ENCODE results near the gene PTPRD.
"Not testable (repeated sequence)": the region's sequence is repeated elsewhere in the genome, so short reads cannot be mapped to it uniquely, and the experiment has no call there.

Gene PTPRD

GRCh38 chr9:9949978-9950377 lies 662.8 kb downstream of the PTPRD start:
- no peak for DNase-seq

- no peak for DNase-seq
Observed at GRCh38 chr9:9949368-9949767, 663.4 kb downstream of the PTPRD start.

- DNase-seq = no peak
Observed at GRCh38 chr9:9945966-9946365, 666.8 kb downstream of the PTPRD start.

- DNase-seq = peak; percentile 20
Observed at GRCh38 chr9:9942764-9943424, 669.9 kb downstream of the PTPRD start.

- DNase-seq = no peak
Observed at GRCh38 chr9:9938432-9938831, 674.4 kb downstream of the PTPRD start.

GRCh38 chr9:9931464-9931863 lies 681.3 kb downstream of the PTPRD start:
- not testable (repeated sequence) for DNase-seq

- DNase-seq = no peak
Observed at GRCh38 chr9:9924376-9924775, 688.4 kb downstream of the PTPRD start.

- no peak for DNase-seq
Observed at GRCh38 chr9:9921805-9922204, 691.0 kb downstream of the PTPRD start.

- no peak for DNase-seq
Observed at GRCh38 chr9:9920425-9921060, 692.3 kb downstream of the PTPRD start.

- DNase-seq = no peak
Observed at GRCh38 chr9:9919174-9919775, 693.5 kb downstream of the PTPRD start.

- no peak for DNase-seq
Observed at GRCh38 chr9:9917400-9917799, 695.4 kb downstream of the PTPRD start.

- no peak for DNase-seq
Observed at GRCh38 chr9:9914174-9914573, 698.6 kb downstream of the PTPRD start.

- DNase-seq = no peak
Observed at GRCh38 chr9:9913276-9913832, 699.4 kb downstream of the PTPRD start.

- no peak for DNase-seq
Observed at GRCh38 chr9:9912459-9912858, 700.3 kb downstream of the PTPRD start.

GRCh38 chr9:9905736-9906135 lies 707.1 kb downstream of the PTPRD start:
- DNase-seq = no peak

GRCh38 chr9:9904041-9904440 lies 708.8 kb downstream of the PTPRD start:
- no peak for DNase-seq

GRCh38 chr9:9901624-9902023 lies 711.2 kb downstream of the PTPRD start:
- no peak for DNase-seq

- no peak for DNase-seq
Observed at GRCh38 chr9:9893837-9894236, 719.0 kb downstream of the PTPRD start.

- DNase-seq = no peak
Observed at GRCh38 chr9:9892217-9892616, 720.6 kb downstream of the PTPRD start.

- no peak for DNase-seq
Observed at GRCh38 chr9:9881692-9882091, 731.1 kb downstream of the PTPRD start.

- no peak for DNase-seq
Observed at GRCh38 chr9:9874270-9874669, 738.5 kb downstream of the PTPRD start.

GRCh38 chr9:9862235-9862810 lies 750.5 kb downstream of the PTPRD start:
- DNase-seq = no peak

GRCh38 chr9:9855177-9856078 lies 757.4 kb downstream of the PTPRD start:
- no peak for DNase-seq

Measured in activated naive CD4-positive, alpha-beta T cell treated with anti-CD3 and anti-CD28 coated beads, Interleukin-2, amount 50 U/mL, for 16 hours (primary cell).